ENCODE results near the gene MT1G. TPM values are rescaled to one million over a fixed set of nuclear protein-coding genes. Genes with fewer than 3 reads are reported as not detected.

MT1G gene
- total RNA-seq, 1 donor from 2014 or later, result not detected

DNA sequence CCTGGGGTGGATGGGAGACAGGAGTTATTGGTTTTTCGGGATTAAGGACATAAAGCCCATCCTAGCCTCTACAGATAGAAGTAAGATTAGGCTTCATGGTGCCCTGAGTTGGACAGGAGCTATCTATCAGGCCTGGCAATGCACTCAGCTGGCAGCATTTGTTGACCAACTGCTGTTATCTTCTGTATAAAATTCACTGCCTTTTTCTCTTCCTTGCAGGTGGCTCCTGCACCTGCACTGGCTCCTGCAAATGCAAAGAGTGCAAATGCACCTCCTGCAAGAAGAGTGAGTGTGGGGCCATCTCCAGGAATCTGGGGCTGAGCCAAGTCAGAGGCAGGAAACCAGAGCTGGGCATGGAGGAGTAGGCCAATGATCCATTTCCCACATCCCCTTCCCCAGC is 28.8 kb downstream of the MT1G start:
- Histone ChIP-seq H3K4me1 (ENCODE audit: control insufficient read depth in 3 of 3, insufficient read depth in 3 of 3, low read length in 3 of 3) (peaks cover 23 to 24% (median 24%) of the 10 kb centered on the region in 3 donors), H3K27me3 (ENCODE audit: control insufficient read depth in 3 of 3, insufficient read depth in 3 of 3, low read length in 3 of 3) (peaks cover 18 to 44% (median 33%) of the 10 kb centered on the region in 3 donors), H3K9me3 (ENCODE audit: control insufficient read depth in 3 of 3, low read length in 3 of 3) (no peaks in the 10 kb centered on the region), H3K9ac (ENCODE audit: low read depth in 1 of 3, low read length in 3 of 3) (no peak overlapping the region), H3K4me3 (ENCODE audit: low read length in 3 of 3) (peak overlapping the region in 2 of 3 donors; percentile 54 to 66), H3K27ac (ENCODE audit: low read depth, low read length) (no peak overlapping the region), H3K36me3 (ENCODE audit: control insufficient read depth in 3 of 3, insufficient read depth in 3 of 3, low read length in 3 of 3) (no peaks in the 10 kb centered on the region)

DNA sequence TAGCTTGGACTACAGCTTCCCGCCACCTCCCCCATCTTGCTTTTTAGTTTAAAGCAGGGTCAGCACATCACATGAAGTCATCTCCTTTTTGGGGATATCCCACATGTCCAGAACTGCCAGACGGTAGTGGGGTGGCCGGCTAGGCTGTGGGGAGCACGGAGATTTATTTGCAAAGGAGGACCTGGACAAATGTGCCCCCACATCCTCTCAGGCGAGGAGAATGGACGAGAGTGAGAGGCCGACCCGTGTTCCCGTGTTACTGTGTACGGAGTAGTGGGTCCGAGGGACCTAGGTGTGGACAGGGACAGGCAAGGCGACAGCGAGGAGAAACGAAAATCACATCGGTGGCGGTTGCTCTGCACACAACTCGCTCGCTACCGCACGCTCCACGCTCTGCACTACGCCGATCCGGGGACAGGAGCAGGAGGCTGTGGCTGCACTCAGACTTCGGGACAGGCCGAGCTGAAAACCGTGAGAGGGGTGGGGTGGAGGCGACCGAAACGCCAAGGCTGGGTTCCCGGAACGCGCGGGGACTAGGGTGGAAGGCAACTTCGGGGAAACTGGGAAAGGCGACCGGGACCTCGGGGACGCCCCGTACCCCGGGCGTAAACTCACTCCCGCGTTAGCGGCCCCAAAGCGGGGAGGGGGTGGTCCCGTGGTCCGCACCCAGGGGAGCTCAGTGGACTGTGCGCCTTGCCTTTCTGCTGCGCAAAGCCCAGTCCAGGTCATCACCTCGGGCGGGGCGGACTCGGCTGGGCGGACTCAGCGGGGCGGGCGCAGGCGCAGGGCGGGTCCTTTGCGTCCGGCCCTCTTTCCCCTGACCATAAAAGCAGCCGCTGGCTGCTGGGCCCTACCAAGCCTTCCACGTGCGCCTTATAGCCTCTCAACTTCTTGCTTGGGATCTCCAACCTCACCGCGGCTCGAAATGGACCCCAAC is 29.8 kb downstream of the MT1G start, which contains the start of gene MT1A:
MT1A (plus strand) TSS at position 853 of the 937 bp plus-strand sequence; CDS start at position 926, 73 bp downstream.
- H3K4me3 ChIP-seq (ENCODE audit: low read length in 3 of 3), result peak within 1 kb of the TSS; percentile 66 to 77 (median 68)
- H3K27me3 ChIP-seq (ENCODE audit: control insufficient read depth in 3 of 3, insufficient read depth in 3 of 3, low read length in 3 of 3), result peaks cover 18 to 38% (median 28%) of the 10 kb centered on the region in 3 donors
- H3K4me1 ChIP-seq (ENCODE audit: control insufficient read depth in 3 of 3, insufficient read depth in 3 of 3, low read length in 3 of 3), result peaks cover 16 to 18% (median 17%) of the 10 kb centered on the region in 3 donors
- H3K9ac ChIP-seq (ENCODE audit: low read depth in 1 of 3, low read length in 3 of 3), result peak within 1 kb of the TSS; percentile 64 to 81 (median 68)
- no peaks in the 10 kb centered on the region for H3K9me3 ChIP-seq (ENCODE audit: control insufficient read depth in 3 of 3, low read length in 3 of 3)
- no peaks in the 10 kb centered on the region for H3K36me3 ChIP-seq (ENCODE audit: control insufficient read depth in 3 of 3, insufficient read depth in 3 of 3, low read length in 3 of 3)
- peak within 1 kb of the TSS; percentile 66 for H3K27ac ChIP-seq (ENCODE audit: low read depth, low read length)

- H3K9ac ChIP-seq (ENCODE audit: low read depth in 1 of 3, low read length in 3 of 3), result no peak overlapping the region
- H3K27me3 ChIP-seq (ENCODE audit: control insufficient read depth in 3 of 3, insufficient read depth in 3 of 3, low read length in 3 of 3), result peaks cover 18 to 42% (median 25%) of the 10 kb centered on the region in 3 donors
- no peak overlapping the region for H3K27ac ChIP-seq (ENCODE audit: low read depth, low read length)
- no peak overlapping the region for H3K4me3 ChIP-seq (ENCODE audit: low read length in 3 of 3)
- peaks cover 15 to 26% (median 21%) of the 10 kb centered on the region in 3 donors for H3K4me1 ChIP-seq (ENCODE audit: control insufficient read depth in 3 of 3, insufficient read depth in 3 of 3, low read length in 3 of 3)
- H3K9me3 ChIP-seq (ENCODE audit: control insufficient read depth in 3 of 3, low read length in 3 of 3), result no peaks in the 10 kb centered on the region
- no peaks in the 10 kb centered on the region for H3K36me3 ChIP-seq (ENCODE audit: control insufficient read depth in 3 of 3, insufficient read depth in 3 of 3, low read length in 3 of 3)
Observed at GRCh38 chr16:56636616-56637413, 31.1 kb downstream of the MT1G start.

DNA sequence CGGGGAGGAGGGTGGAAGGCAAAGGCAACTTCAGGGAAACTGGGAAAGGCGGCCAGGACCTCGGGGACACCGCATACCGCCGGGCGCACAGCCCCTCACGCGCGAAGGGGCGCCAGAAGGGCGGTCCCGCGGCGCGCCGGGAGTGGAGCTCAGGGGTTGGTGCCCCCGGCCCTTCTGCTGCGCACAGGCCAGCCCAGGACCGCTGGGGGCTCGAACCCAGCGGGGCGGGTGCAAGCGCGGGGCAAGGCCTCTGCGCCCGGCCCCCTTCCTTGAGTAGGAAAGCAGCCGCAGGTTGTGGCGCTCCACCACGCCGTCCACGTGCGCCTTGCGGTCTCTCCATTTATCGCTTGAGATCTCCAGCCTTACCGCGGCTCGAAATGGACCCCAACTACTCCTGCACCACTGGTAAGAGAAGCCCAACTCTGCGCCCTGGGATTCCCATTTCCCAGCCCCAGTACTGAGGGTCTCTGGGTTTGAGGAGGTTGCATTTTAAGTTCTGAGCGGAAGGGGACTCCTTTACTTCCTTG is 32.4 kb downstream of the MT1G start:
- H3K9ac ChIP-seq (ENCODE audit: low read depth in 1 of 3, low read length in 3 of 3), result no peak overlapping the region
- no peaks in the 10 kb centered on the region for H3K9me3 ChIP-seq (ENCODE audit: control insufficient read depth in 3 of 3, low read length in 3 of 3)
- no peak overlapping the region for H3K27ac ChIP-seq (ENCODE audit: low read depth, low read length)
- peaks cover 18 to 41% (median 25%) of the 10 kb centered on the region in 3 donors for H3K27me3 ChIP-seq (ENCODE audit: control insufficient read depth in 3 of 3, insufficient read depth in 3 of 3, low read length in 3 of 3)
- peaks cover 19 to 27% (median 21%) of the 10 kb centered on the region in 3 donors for H3K4me1 ChIP-seq (ENCODE audit: control insufficient read depth in 3 of 3, insufficient read depth in 3 of 3, low read length in 3 of 3)
- H3K4me3 ChIP-seq (ENCODE audit: low read length in 3 of 3), result no peak overlapping the region
- no peaks in the 10 kb centered on the region for H3K36me3 ChIP-seq (ENCODE audit: control insufficient read depth in 3 of 3, insufficient read depth in 3 of 3, low read length in 3 of 3)

DNA sequence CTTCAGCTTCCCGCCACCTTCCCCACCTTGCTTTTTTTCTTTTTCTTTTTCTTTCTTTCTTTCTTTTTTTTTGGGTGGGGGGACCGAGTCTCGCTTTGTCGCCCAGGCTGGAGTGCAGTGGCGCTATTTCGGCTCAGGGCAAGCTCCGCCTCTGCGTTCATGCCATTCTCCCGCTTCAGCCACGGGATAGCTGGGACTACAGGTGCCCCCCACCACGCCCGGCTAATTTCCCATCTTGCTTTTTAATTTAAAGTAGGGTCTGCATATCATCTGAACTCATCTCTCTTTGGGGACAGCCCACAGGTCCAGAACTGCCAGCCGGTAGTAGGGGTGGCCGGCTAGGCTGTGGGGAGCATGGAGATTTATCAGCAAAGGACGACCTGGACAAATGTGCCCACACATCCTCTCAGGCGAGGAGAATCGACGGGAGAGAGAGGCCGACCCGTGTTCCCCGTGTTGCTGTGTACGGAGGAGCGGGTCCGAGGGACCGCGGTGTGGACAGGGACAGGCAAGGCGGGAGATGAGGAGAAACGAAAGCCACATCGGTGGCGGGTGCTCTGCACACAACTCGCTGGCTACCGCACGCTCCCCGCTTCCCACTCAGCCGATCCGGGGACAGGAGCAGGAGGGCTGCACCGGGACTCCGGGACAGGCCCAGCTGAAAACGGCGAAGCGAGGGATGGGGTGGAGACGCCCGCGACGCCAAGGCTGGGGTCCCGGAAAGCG is 33.0 kb downstream of the MT1G start:
- Histone ChIP-seq H3K4me3 (ENCODE audit: low read length in 3 of 3) (no peak overlapping the region), H3K9me3 (ENCODE audit: control insufficient read depth in 3 of 3, low read length in 3 of 3) (no peaks in the 10 kb centered on the region), H3K36me3 (ENCODE audit: control insufficient read depth in 3 of 3, insufficient read depth in 3 of 3, low read length in 3 of 3) (no peaks in the 10 kb centered on the region), H3K27ac (ENCODE audit: low read depth, low read length) (no peak overlapping the region), H3K9ac (ENCODE audit: low read depth in 1 of 3, low read length in 3 of 3) (no peak overlapping the region), H3K4me1 (ENCODE audit: control insufficient read depth in 3 of 3, insufficient read depth in 3 of 3, low read length in 3 of 3) (peaks cover 19 to 27% (median 26%) of the 10 kb centered on the region in 3 donors), H3K27me3 (ENCODE audit: control insufficient read depth in 3 of 3, insufficient read depth in 3 of 3, low read length in 3 of 3) (peaks cover 18 to 38% (median 25%) of the 10 kb centered on the region in 3 donors)

DNA sequence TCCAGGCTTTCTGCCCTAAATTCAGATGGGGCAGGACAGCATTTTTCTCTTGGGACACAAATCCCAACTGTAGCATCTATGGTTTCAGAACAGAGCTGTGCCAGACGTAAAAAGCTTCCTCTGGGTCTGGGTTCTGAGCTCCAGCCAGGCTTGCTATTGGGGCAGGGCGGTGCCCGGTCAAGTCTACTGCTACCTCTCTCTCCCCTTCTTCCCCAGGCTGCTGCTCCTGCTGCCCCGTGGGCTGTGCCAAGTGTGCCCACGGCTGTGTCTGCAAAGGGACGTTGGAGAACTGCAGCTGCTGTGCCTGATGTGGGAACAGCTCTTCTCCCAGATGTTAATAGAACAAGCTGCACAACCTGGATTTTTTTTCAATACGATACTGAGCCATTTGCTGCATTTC is 34.3 kb downstream of the MT1G start:
- Histone ChIP-seq H3K27me3 (ENCODE audit: control insufficient read depth in 3 of 3, insufficient read depth in 3 of 3, low read length in 3 of 3) (peaks cover 15 to 24% (median 18%) of the 10 kb centered on the region in 3 donors), H3K9ac (ENCODE audit: low read depth in 1 of 3, low read length in 3 of 3) (no peak overlapping the region), H3K4me3 (ENCODE audit: low read length in 3 of 3) (peak overlapping the region in 1 of 3 donors; percentile 54), H3K36me3 (ENCODE audit: control insufficient read depth in 3 of 3, insufficient read depth in 3 of 3, low read length in 3 of 3) (no peaks in the 10 kb centered on the region), H3K9me3 (ENCODE audit: control insufficient read depth in 3 of 3, low read length in 3 of 3) (no peaks in the 10 kb centered on the region), H3K4me1 (ENCODE audit: control insufficient read depth in 3 of 3, insufficient read depth in 3 of 3, low read length in 3 of 3) (peaks cover 27 to 34% (median 27%) of the 10 kb centered on the region in 3 donors), H3K27ac (ENCODE audit: low read depth, low read length) (no peak overlapping the region)

DNA sequence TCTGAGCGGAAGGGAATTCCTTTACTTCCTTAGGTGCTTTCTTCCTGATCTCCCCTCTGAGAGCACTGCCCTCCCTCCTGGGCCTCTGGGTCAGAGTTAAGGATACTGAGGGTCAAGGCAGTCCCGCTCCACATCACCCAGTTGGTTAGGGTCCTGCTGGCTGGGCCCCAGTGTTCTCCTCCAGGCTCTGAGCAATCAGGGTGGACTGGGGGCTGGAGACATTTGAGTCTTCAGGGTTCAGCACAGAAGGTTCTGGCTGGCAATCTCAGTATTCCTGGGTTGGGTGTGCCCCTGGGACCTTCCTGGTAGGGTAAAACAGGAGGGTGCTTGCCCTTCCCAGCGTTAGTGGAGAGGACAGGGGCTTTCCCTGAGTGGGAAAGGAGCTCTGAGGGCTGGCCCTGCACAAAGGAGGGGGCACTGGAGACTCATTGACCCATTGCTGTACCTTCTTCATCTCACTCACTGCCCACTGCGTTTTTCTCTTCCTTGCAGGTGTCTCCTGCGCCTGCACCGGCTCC is 35.0 kb downstream of the MT1G start:
- peak overlapping the region; percentile 42 for H3K27ac ChIP-seq (ENCODE audit: low read depth, low read length)
- peaks cover 21 to 29% (median 25%) of the 10 kb centered on the region in 3 donors for H3K4me1 ChIP-seq (ENCODE audit: control insufficient read depth in 3 of 3, insufficient read depth in 3 of 3, low read length in 3 of 3)
- H3K36me3 ChIP-seq (ENCODE audit: control insufficient read depth in 3 of 3, insufficient read depth in 3 of 3, low read length in 3 of 3), result no peaks in the 10 kb centered on the region
- no peaks in the 10 kb centered on the region for H3K9me3 ChIP-seq (ENCODE audit: control insufficient read depth in 3 of 3, low read length in 3 of 3)
- peaks cover 10 to 19% (median 15%) of the 10 kb centered on the region in 3 donors for H3K27me3 ChIP-seq (ENCODE audit: control insufficient read depth in 3 of 3, insufficient read depth in 3 of 3, low read length in 3 of 3)
- H3K9ac ChIP-seq (ENCODE audit: low read depth in 1 of 3, low read length in 3 of 3), result peak overlapping the region; percentile 52 to 77 (median 67)
- peak overlapping the region; percentile 54 to 69 (median 67) for H3K4me3 ChIP-seq (ENCODE audit: low read length in 3 of 3)

GRCh38 chr16:56632156-56632847 is 35.6 kb downstream of the MT1G start, which contains the start of gene MT1M:
TSS of gene MT1M (plus strand) at chr16:56632659. CDS start at chr16:56632732, 73 bp downstream.
- Histone ChIP-seq H3K27ac (ENCODE audit: low read depth, low read length) (peak within 1 kb of the TSS; percentile 42), H3K4me1 (ENCODE audit: control insufficient read depth in 3 of 3, insufficient read depth in 3 of 3, low read length in 3 of 3) (peaks cover 18 to 29% (median 26%) of the 10 kb centered on the region in 3 donors), H3K36me3 (ENCODE audit: control insufficient read depth in 3 of 3, insufficient read depth in 3 of 3, low read length in 3 of 3) (no peaks in the 10 kb centered on the region), H3K27me3 (ENCODE audit: control insufficient read depth in 3 of 3, insufficient read depth in 3 of 3, low read length in 3 of 3) (peaks cover 7 to 17% (median 13%) of the 10 kb centered on the region in 3 donors), H3K4me3 (ENCODE audit: low read length in 3 of 3) (peak within 1 kb of the TSS; percentile 54 to 69 (median 67)), H3K9ac (ENCODE audit: low read depth in 1 of 3, low read length in 3 of 3) (peak within 1 kb of the TSS; percentile 54 to 77 (median 67)), H3K9me3 (ENCODE audit: control insufficient read depth in 3 of 3, low read length in 3 of 3) (no peaks in the 10 kb centered on the region)
